Activated CD8-positive, alpha-beta T cell treated with anti-CD3 and anti-CD28 coated beads for 36 hours (primary cell): Measurements from ENCODE around the gene HNF1A. TPM values are rescaled to one million over a fixed set of nuclear protein-coding genes. Genes with fewer than 3 reads are reported as not detected.
A peak's percentile ranks its signal among the peaks of the same experiment; 100 is the strongest.
"Not testable (repeated sequence)": the region's sequence is repeated elsewhere in the genome, so short reads cannot be mapped to it uniquely, and the experiment has no call there.

Experiments
- ATAC-seq: fragments of 200-7000 bp; cut with Tn5 transposase; one replicate; pipeline ENCODE4 v1.10.0; 2021; ENCODE audit warnings: mild to moderate bottlenecking, moderate library complexity
- CTCF ChIA-PET: fragments of 350-600 bp; sonication (Branson Sonifier 250); formaldehyde crosslinking; loops from one replicate; lab custom pipeline; 2021; ENCODE audit warnings: antibody characterized with exemption; lab: Charles Lee
- POLR2A ChIA-PET: fragments of 350-600 bp; sonication (Branson Sonifier 250); formaldehyde crosslinking; loops from one replicate; lab custom pipeline; 2021; ENCODE audit warnings: antibody characterized with exemption; lab: Charles Lee
- DNase-seq: peaks from one replicate; pipeline ENCODE4 v3.0.0-alpha.2; 2020
- H3K27ac Mint-ChIP-seq: one replicate; pipeline ENCODE4 v1.8.0; 2021; ENCODE audit warnings: mild to moderate bottlenecking, mixed read lengths
- H3K27me3 Mint-ChIP-seq: one replicate; pipeline ENCODE4 v1.8.0; 2021; ENCODE audit warnings: mixed read lengths
- H3K36me3 Mint-ChIP-seq: one replicate; pipeline ENCODE4 v1.8.0; 2021; ENCODE audit warnings: low read depth, mixed read lengths
- H3K4me1 Mint-ChIP-seq: one replicate; pipeline ENCODE4 v1.8.0; 2021; ENCODE audit warnings: low read depth, mixed read lengths
- H3K4me3 Mint-ChIP-seq: one replicate; pipeline ENCODE4 v1.8.0; 2021; ENCODE audit warnings: mild to moderate bottlenecking, moderate library complexity, mixed read lengths
- H3K9me3 Mint-ChIP-seq: one replicate; pipeline ENCODE4 v1.8.0; 2021; ENCODE audit warnings: mixed read lengths
- CTCF ChIP-seq: fragments of 200-600 bp; IDR thresholded peaks from one replicate; pipeline ENCODE4 v1.8.0; 2022; ENCODE audit warnings: antibody characterized with exemption, mild to moderate bottlenecking
- intact Hi-C: fragments of 100-400 bp; cut with micrococcal nuclease; formaldehyde crosslinking; loops from one replicate; pipeline ENCODE4 v1.10.0; 2022
- total RNA-seq, 2 experiments: library from RNA; stranded (reverse); gene quantifications; one replicate each; pipeline ENCODE4 v1.2.3, GENCODE V29; 2021

Gene HNF1A
- total RNA-seq, 2 experiments from 2014 or later, result not detected

- Mint-ChIP-seq H3K9me3 (no peaks in the 10 kb centered on the region), H3K4me3 (no peak overlapping the region)
These were observed 33.6 kb upstream of the HNF1A start for GRCh38 chr12:120944645-120945217.

DNA sequence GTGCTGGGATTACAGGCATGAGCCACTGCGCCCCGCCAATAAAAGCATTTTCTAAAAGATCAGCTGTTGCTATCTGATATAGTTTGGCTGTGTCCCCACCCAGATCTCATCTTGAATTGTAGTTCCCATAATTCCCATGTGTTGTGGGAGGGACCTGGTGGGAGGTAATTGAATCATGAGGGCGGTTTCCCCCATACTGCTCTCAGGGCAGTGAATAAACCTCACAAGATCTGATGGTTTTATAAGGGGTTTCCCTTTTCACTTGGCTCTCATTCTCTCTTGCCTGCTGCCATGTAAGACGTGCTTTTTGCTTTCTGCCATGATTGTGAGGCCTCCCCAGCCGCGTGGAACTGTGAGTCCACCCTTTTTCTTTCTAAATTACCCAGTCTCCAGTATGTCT lies 32.8 kb upstream of the HNF1A start:
- H3K27me3 Mint-ChIP-seq, H3K9me3 Mint-ChIP-seq, intact Hi-C loops, H3K4me3 Mint-ChIP-seq, H3K27ac Mint-ChIP-seq, DNase-seq, H3K36me3 Mint-ChIP-seq, ATAC-seq, H3K4me1 Mint-ChIP-seq: not testable (repeated sequence)
- ChIA-PET CTCF (interaction anchor here (1.0 to 8.1 kb wide), 2 partner anchors 27 to 58 kb away, joined by 3 to 50 read pairs; no protein-coding TSS in a partner anchor), POLR2A (interaction anchor here (0.6 to 0.9 kb wide), 2 partner anchors 14 to 246 kb away, joined by 3 read pairs; no protein-coding TSS in a partner anchor)

More at GRCh38 chr12:120944645-120945217, 33.6 kb upstream of the HNF1A start:
- ATAC-seq (peak; percentile 81), DNase-seq (peak; percentile 86)
- H3K4me1 Mint-ChIP-seq, result peaks cover 9% of the 10 kb centered on the region
- no peaks in the 10 kb centered on the region for H3K36me3 Mint-ChIP-seq
- H3K27ac Mint-ChIP-seq, result no peak overlapping the region
- CTCF ChIA-PET, result interaction anchor here (0.7 to 8.1 kb wide), 10 partner anchors 11 to 162 kb away, joined by 3 to 50 read pairs (median 4); no protein-coding TSS in a partner anchor
- POLR2A ChIA-PET, result interaction anchor here (0.9 kb wide), 1 partner anchor 15 kb away, joined by 3 read pairs; no protein-coding TSS in a partner anchor
- H3K27me3 Mint-ChIP-seq, result no peaks in the 10 kb centered on the region
- intact Hi-C loops, result no loop called here
- TF ChIP-seq CTCF, result peak; percentile 81

DNA sequence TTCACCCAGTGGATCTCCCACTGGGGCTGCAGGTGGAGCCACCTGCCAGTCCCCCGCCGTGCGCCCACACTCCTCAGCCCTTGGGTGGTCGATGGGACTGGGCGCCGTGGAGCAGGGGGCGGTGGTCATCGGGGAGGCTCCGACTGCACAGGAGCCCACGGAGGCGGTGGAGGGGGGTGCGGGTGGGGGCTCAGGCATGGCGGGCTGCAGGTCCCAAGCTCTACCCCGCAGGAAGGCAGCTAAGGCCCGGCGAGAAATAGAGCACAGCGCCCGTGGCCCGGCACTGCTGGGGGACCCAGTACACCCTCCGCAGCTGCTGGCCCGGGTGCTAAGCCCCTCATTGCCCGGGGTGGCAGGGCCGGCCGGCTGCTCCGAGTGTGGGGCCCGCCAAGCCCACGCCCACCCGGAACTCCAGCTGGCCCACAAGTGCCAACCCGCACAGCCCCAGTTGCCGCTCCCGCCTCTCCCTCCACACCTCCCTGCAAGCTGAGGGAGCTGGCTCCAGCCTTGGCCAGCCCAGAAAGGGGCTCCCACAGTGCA lies 28.0 kb upstream of the HNF1A start:
- intact Hi-C loops, POLR2A ChIA-PET, H3K27me3 Mint-ChIP-seq, H3K4me1 Mint-ChIP-seq, H3K4me3 Mint-ChIP-seq, H3K36me3 Mint-ChIP-seq, DNase-seq, H3K9me3 Mint-ChIP-seq, ATAC-seq, H3K27ac Mint-ChIP-seq: not testable (repeated sequence)
- CTCF ChIA-PET, result interaction anchor here (8.1 kb wide), 1 partner anchor 22 kb away, joined by 50 read pairs; no protein-coding TSS in a partner anchor

DNA sequence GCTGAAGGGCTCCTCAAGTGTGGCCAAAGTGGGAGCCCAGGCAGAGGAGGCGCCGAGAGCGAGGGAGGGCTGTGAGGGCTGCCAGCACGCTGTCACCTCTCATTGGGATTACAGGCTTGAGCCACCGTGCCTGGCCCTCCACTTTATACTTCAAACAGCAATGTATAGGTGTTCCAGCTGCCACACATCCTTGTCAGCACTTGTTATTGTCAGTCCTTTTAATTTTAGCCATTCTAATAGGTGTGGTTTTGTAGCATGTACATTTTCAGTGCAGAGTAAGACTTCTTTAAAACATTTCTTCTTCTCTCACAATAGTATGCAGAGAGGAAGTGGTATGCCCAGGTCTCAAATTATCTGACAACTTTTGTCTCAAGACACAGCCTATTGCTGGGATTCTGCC lies 27.5 kb upstream of the HNF1A start:
- ChIA-PET CTCF (no interaction called here), POLR2A (no interaction called here)
- H3K27me3 Mint-ChIP-seq, result no peaks in the 10 kb centered on the region

DNA sequence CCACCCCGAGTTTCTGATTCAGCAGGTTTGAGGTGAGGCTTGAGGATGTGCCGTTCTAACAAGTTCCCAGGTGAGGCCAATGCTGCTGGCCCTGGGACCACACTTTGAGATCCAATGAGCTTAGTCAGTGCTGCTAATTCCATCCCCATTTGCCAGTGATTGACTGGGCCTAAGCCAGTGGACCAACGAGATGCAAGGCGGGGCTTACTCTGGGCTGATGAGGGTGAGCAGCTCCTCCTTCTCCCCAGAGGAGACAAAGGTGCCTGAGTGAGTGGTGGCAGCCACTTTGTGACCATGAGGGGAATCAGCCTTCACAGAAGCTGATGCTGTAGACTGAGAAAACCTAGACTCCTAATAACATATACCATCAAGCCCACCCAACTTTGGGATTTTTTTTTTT lies 23.1 kb upstream of the HNF1A start:
- no peaks in the 10 kb centered on the region for H3K9me3 Mint-ChIP-seq
- H3K36me3 Mint-ChIP-seq, result no peaks in the 10 kb centered on the region
- TF ChIP-seq CTCF, result no peak
- intact Hi-C loops, result no loop called here
- CTCF ChIA-PET, result interaction anchor here (1.4 to 3.9 kb wide), 2 partner anchors 16 to 94 kb away, joined by 3 to 15 read pairs; no protein-coding TSS in a partner anchor
- POLR2A ChIA-PET, result interaction anchor here (0.6 kb wide), 1 partner anchor 324 kb away, joined by 3 read pairs; no protein-coding TSS in a partner anchor
- H3K27me3 Mint-ChIP-seq, result no peaks in the 10 kb centered on the region
- peaks cover 13% of the 10 kb centered on the region for H3K4me1 Mint-ChIP-seq
- DNase-seq (no peak), ATAC-seq (no peak)
- H3K27ac Mint-ChIP-seq, result no peak overlapping the region
- H3K4me3 Mint-ChIP-seq, result no peak overlapping the region

More for the DNA sequence above, 27.5 kb upstream of the HNF1A start:
- Mint-ChIP-seq H3K9me3 (no peaks in the 10 kb centered on the region), H3K27ac (no peak overlapping the region), H3K4me1 (peaks cover under 1% of the 10 kb centered on the region), H3K4me3 (no peak overlapping the region), H3K36me3 (no peaks in the 10 kb centered on the region)
- no peak for DNase-seq
- TF ChIP-seq CTCF, result no peak
- no peak for ATAC-seq
- intact Hi-C loops, result no loop called here
